GM10248 (cell line): Measurements from ENCODE around the gene HUNK.
"Not testable (repeated sequence)": the region's sequence is repeated elsewhere in the genome, so short reads cannot be mapped to it uniquely, and the experiment has no call there.

Experiments
- CTCF ChIA-PET: fragments of 300-600 bp; sonication (Branson Sonifier 250); formaldehyde crosslinking; extraction: SDS; loops from one replicate; lab custom pipeline; 2021; ENCODE audit warnings: antibody characterized with exemption; lab: Yijun Ruan, JAX
- POLR2A ChIA-PET: fragments of 350-650 bp; sonication (Branson Sonifier 250); formaldehyde crosslinking; extraction: SDS; loops from one replicate; lab custom pipeline; 2020; ENCODE audit warnings: antibody characterized with exemption; lab: Yijun Ruan, JAX
- DNase-seq: peaks from one replicate; pipeline ENCODE4 v3.0.0; 2012; ENCODE audit errors: extremely low spot score
- CTCF ChIP-seq: IDR thresholded peaks from 2 replicates; pipeline ENCODE4 v1.5.1; 2012; ENCODE audit warnings: mild to moderate bottlenecking, low read depth; ENCODE audit errors: extremely low read depth, missing control alignments, control extremely low read depth

Gene HUNK

GRCh38 chr21:31850886-31851285, 21.9 kb upstream of the HUNK start:
- POLR2A ChIA-PET = no interaction called here
- CTCF ChIA-PET = no interaction called here
- DNase-seq = no peak
- no peak for TF ChIP-seq CTCF

- ChIA-PET POLR2A (no interaction called here), CTCF (no interaction called here)
- TF ChIP-seq CTCF = no peak
- no peak for DNase-seq
Observed at GRCh38 chr21:31855180-31855579, 17.6 kb upstream of the HUNK start.

GRCh38 chr21:31857096-31857495, 15.7 kb upstream of the HUNK start:
- DNase-seq = no peak
- no peak for TF ChIP-seq CTCF
- ChIA-PET POLR2A (no interaction called here), CTCF (no interaction called here)

GRCh38 chr21:31857631-31858030, 15.2 kb upstream of the HUNK start:
- POLR2A ChIA-PET, CTCF ChIA-PET, DNase-seq: not testable (repeated sequence)

- TF ChIP-seq CTCF = no peak
- POLR2A ChIA-PET = no interaction called here
- no peak for DNase-seq
- CTCF ChIA-PET = interaction anchor here (1.3 to 1.7 kb wide), 2 partner anchors 14 to 397 kb away, joined by 3 to 8 read pairs; no protein-coding TSS in a partner anchor
Observed at GRCh38 chr21:31860851-31861250, 12.0 kb upstream of the HUNK start.

GRCh38 chr21:31862078-31862477, 10.7 kb upstream of the HUNK start:
- POLR2A ChIA-PET = interaction anchor here (0.6 kb wide), 1 partner anchor 1580 kb away, joined by 3 read pairs; no protein-coding TSS in a partner anchor
- TF ChIP-seq CTCF = no peak
- CTCF ChIA-PET = interaction anchor here (1.1 to 1.7 kb wide), 2 partner anchors 10 to 396 kb away, joined by 3 to 8 read pairs; no protein-coding TSS in a partner anchor
- no peak for DNase-seq

GRCh38 chr21:31865429-31865970, 7.3 kb upstream of the HUNK start:
- ChIA-PET POLR2A (no interaction called here), CTCF (interaction anchor here (0.7 to 4.6 kb wide), 15 partner anchors 9 to 398 kb away, joined by 3 to 31 read pairs (median 4); no protein-coding TSS in a partner anchor)
- TF ChIP-seq CTCF = no peak
- DNase-seq = no peak
